Stimulated activated CD8-positive, alpha-beta memory T cell treated with anti-CD3 and anti-CD28 coated beads, Interleukin-15, amount 100 ng/mL, for 48 hours (primary cell): Measurements from ENCODE around the gene CES3.

Experiments
- DNase-seq, 2 donors: peaks; one replicate each; pipeline ENCODE4 v3.0.0-alpha.2; 2020; ENCODE audit warnings: low read depth in 2 of 2

Gene CES3

GRCh38 chr16:67000384-67001351, 39.6 kb downstream of the CES3 start:
- no peak for DNase-seq

- DNase-seq = no peak
Observed at GRCh38 chr16:67001726-67002125, 40.7 kb downstream of the CES3 start.

GRCh38 chr16:67006930-67007658, 46.0 kb downstream of the CES3 start:
- no peak for DNase-seq

- DNase-seq = no peak
Observed at GRCh38 chr16:67009158-67009557, 48.1 kb downstream of the CES3 start.

GRCh38 chr16:67011274-67011673, 50.2 kb downstream of the CES3 start:
- no peak for DNase-seq

GRCh38 chr16:67013233-67013822, 52.3 kb downstream of the CES3 start:
- no peak for DNase-seq

- DNase-seq = peak; percentile 75 to 84
Observed at GRCh38 chr16:67013823-67014633, 53.0 kb downstream of the CES3 start.

GRCh38 chr16:67014634-67015312, 53.7 kb downstream of the CES3 start:
- no peak for DNase-seq

GRCh38 chr16:67015313-67015731, 54.3 kb downstream of the CES3 start:
- DNase-seq = no peak

- DNase-seq = no peak
Observed at GRCh38 chr16:67016143-67016542, 55.1 kb downstream of the CES3 start.

- DNase-seq = no peak
Observed at GRCh38 chr16:67016681-67017420, 55.8 kb downstream of the CES3 start.

- DNase-seq = no peak
Observed at GRCh38 chr16:67017421-67017750, 56.3 kb downstream of the CES3 start.

- peak; percentile 72 to 80 for DNase-seq
Observed at GRCh38 chr16:67017810-67018488, 56.9 kb downstream of the CES3 start.

- no peak for DNase-seq
Observed at GRCh38 chr16:67019171-67019570, 58.1 kb downstream of the CES3 start.

- DNase-seq = no peak
Observed at GRCh38 chr16:67021321-67021720, 60.3 kb downstream of the CES3 start.

- DNase-seq = no peak
Observed at GRCh38 chr16:67022531-67023214, 61.6 kb downstream of the CES3 start.

GRCh38 chr16:67023689-67024088, 62.6 kb downstream of the CES3 start:
- no peak for DNase-seq
